Activated naive CD4-positive, alpha-beta T cell treated with anti-CD3 and anti-CD28 coated beads, Interleukin-2, amount 10 ng/mL, durations not matched to agents 7 days and 5 days (primary cell): Measurements from ENCODE around the gene NSMCE1.

Experiments used
- CTCF ChIA-PET: fragments of 350-600 bp; sonication (Branson Sonifier 250); formaldehyde crosslinking; loops from one replicate; lab custom pipeline; 2021; ENCODE audit warnings: antibody characterized with exemption; lab: Charles Lee
- DNase-seq: peaks from one replicate; pipeline ENCODE4 v3.0.0-alpha.2; 2020
- H3K27ac Mint-ChIP-seq: one replicate; pipeline ENCODE4 v1.8.0; 2021; ENCODE audit warnings: mild to moderate bottlenecking, moderate library complexity, mixed read lengths
- H3K27me3 Mint-ChIP-seq: one replicate; pipeline ENCODE4 v1.8.0; 2021; ENCODE audit warnings: mild to moderate bottlenecking, mixed read lengths
- H3K36me3 Mint-ChIP-seq: one replicate; pipeline ENCODE4 v1.8.0; 2021; ENCODE audit warnings: mixed read lengths
- H3K4me1 Mint-ChIP-seq: one replicate; pipeline ENCODE4 v1.8.0; 2021; ENCODE audit warnings: mixed read lengths
- H3K4me3 Mint-ChIP-seq: one replicate; pipeline ENCODE4 v1.8.0; 2021; ENCODE audit warnings: mild to moderate bottlenecking, moderate library complexity, mixed read lengths
- H3K9me3 Mint-ChIP-seq: one replicate; pipeline ENCODE4 v1.8.0; 2021; ENCODE audit warnings: mixed read lengths

Gene NSMCE1

GRCh38 chr16:27232061-27232900 lies 36.3 kb downstream of the NSMCE1 start:
- peak; percentile 54 for DNase-seq
- H3K9me3 Mint-ChIP-seq, result no peaks in the 10 kb centered on the region
- H3K4me3 Mint-ChIP-seq, result peak overlapping the region; percentile 56
- H3K27me3 Mint-ChIP-seq, result peaks cover under 1% of the 10 kb centered on the region
- CTCF ChIA-PET, result interaction anchor here (0.7 to 10.2 kb wide), 9 partner anchors 11 to 171 kb away, joined by 3 to 159 read pairs (median 8); partner anchors contain the start of gene KDM8
- H3K4me1 Mint-ChIP-seq, result peaks cover 91% of the 10 kb centered on the region
- H3K36me3 Mint-ChIP-seq, result peaks cover 56% of the 10 kb centered on the region
- peak overlapping the region; percentile 99 for H3K27ac Mint-ChIP-seq

- no peaks in the 10 kb centered on the region for H3K9me3 Mint-ChIP-seq
- H3K4me3 Mint-ChIP-seq, result peak overlapping the region; percentile 56
- DNase-seq, result no peak
- peaks cover 91% of the 10 kb centered on the region for H3K4me1 Mint-ChIP-seq
- peaks cover 58% of the 10 kb centered on the region for H3K36me3 Mint-ChIP-seq
- peaks cover 3% of the 10 kb centered on the region for H3K27me3 Mint-ChIP-seq
- H3K27ac Mint-ChIP-seq, result peak overlapping the region; percentile 99
- CTCF ChIA-PET, result interaction anchor here (0.8 to 10.2 kb wide), 9 partner anchors 12 to 172 kb away, joined by 3 to 159 read pairs (median 8); partner anchors contain the start of gene KDM8
Observed at GRCh38 chr16:27231692-27232060, 36.9 kb downstream of the NSMCE1 start.

- CTCF ChIA-PET, result interaction anchor here (0.6 to 10.2 kb wide), 10 partner anchors 9 to 139 kb away, joined by 3 to 159 read pairs (median 4); no protein-coding TSS in a partner anchor
- Mint-ChIP-seq H3K27me3 (peaks cover 3% of the 10 kb centered on the region), H3K27ac (peak overlapping the region; percentile 99), H3K9me3 (no peaks in the 10 kb centered on the region), H3K4me3 (peak overlapping the region; percentile 76), H3K36me3 (peaks cover 66% of the 10 kb centered on the region), H3K4me1 (peaks cover 91% of the 10 kb centered on the region)
- peak; percentile 89 for DNase-seq
Observed at GRCh38 chr16:27230562-27231001, 38.0 kb downstream of the NSMCE1 start.

DNA sequence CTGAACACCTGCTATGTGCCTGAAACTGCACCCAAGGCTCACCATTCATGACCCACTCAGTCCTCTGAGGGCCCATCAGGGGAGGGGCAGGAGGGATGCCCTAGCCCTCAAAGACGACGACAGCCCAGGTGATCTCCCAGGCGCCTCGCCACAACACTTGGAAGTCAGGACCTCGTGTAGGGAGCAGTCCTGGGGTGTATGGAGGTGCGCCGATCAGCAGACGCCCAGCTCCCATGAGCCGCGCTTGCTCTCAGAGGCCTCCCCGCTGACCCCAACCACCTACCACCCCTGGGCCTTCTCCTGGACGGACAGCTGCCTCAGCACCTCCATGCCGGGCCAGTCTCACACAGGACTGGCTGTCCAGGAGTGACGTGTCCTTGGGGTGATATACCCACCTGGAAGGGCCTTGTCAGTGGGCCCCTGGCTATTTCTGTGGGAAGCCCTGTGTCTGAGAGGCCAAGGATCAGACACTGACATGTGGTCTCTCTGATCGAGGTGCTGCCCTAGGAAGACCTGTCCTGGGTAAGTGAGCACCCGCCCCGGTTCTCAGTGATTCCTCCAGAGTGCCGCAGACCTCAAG lies 38.6 kb downstream of the NSMCE1 start:
- H3K27ac Mint-ChIP-seq, result peak overlapping the region; percentile 99
- H3K4me1 Mint-ChIP-seq, result peaks cover 88% of the 10 kb centered on the region
- DNase-seq, result no peak
- H3K9me3 Mint-ChIP-seq, result no peaks in the 10 kb centered on the region
- H3K4me3 Mint-ChIP-seq, result peak overlapping the region; percentile 76
- H3K36me3 Mint-ChIP-seq, result peaks cover 66% of the 10 kb centered on the region
- CTCF ChIA-PET, result interaction anchor here (0.6 to 10.2 kb wide), 8 partner anchors 8 to 140 kb away, joined by 3 to 159 read pairs (median 4); no protein-coding TSS in a partner anchor
- H3K27me3 Mint-ChIP-seq, result peaks cover 3% of the 10 kb centered on the region

- Mint-ChIP-seq H3K27me3 (peaks cover 3% of the 10 kb centered on the region), H3K9me3 (no peaks in the 10 kb centered on the region), H3K27ac (peak overlapping the region; percentile 49), H3K36me3 (peaks cover 62% of the 10 kb centered on the region), H3K4me3 (no peak overlapping the region), H3K4me1 (peaks cover 82% of the 10 kb centered on the region)
- CTCF ChIA-PET, result interaction anchor here (1.8 to 10.2 kb wide), 4 partner anchors 8 to 141 kb away, joined by 6 to 159 read pairs (median 116); no protein-coding TSS in a partner anchor
- DNase-seq, result no peak
Observed at GRCh38 chr16:27228621-27229501, 39.7 kb downstream of the NSMCE1 start.

GRCh38 chr16:27228045-27228444 lies 40.5 kb downstream of the NSMCE1 start:
- Mint-ChIP-seq H3K4me1 (peaks cover 76% of the 10 kb centered on the region), H3K27me3 (peaks cover 3% of the 10 kb centered on the region), H3K27ac (peak overlapping the region; percentile 33), H3K4me3 (no peak overlapping the region), H3K9me3 (no peaks in the 10 kb centered on the region), H3K36me3 (peaks cover 58% of the 10 kb centered on the region)
- DNase-seq, result no peak
- CTCF ChIA-PET, result interaction anchor here (8.8 kb wide), 1 partner anchor 49 kb away, joined by 111 read pairs; no protein-coding TSS in a partner anchor

DNA sequence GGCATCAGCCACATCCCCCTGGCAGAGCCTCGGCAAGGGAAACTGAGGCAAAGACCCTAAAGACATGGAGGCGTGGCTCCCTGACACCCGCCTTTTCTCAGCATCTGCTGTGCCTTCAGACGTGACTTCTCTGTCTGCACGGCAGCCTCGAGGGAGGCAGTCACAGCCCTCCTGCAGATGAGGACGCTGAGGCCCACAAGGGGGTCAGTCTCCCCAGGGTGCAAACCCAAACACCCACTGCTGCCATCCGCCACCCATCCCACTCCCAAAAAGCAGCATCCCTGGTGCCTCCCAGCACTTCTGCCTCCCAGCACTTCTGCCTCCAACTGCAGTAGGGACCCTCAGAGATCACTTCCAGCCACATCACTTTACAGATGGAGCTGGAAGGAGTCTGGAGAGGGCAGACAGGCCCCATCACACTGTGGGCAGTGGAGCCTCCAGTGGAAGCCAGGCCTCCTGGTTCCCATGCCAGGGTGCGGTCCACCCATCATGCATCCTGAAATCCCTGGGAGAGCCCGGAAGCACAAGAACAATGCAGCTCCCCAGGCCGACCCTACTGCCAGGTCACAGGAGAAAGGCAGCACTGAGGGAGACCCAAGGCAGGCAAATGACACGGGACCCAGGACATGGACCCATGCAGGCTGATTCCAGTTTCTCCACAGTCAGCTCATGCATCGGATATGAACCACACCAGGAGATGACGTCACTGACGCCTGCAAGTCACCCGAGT lies 41.4 kb downstream of the NSMCE1 start:
- no peak overlapping the region for H3K4me3 Mint-ChIP-seq
- peaks cover 3% of the 10 kb centered on the region for H3K27me3 Mint-ChIP-seq
- peaks cover 53% of the 10 kb centered on the region for H3K36me3 Mint-ChIP-seq
- H3K9me3 Mint-ChIP-seq, result no peaks in the 10 kb centered on the region
- H3K27ac Mint-ChIP-seq, result peak overlapping the region; percentile 42
- CTCF ChIA-PET, result interaction anchor here (8.8 kb wide), 1 partner anchor 48 kb away, joined by 111 read pairs; no protein-coding TSS in a partner anchor
- DNase-seq, result no peak
- H3K4me1 Mint-ChIP-seq, result peaks cover 67% of the 10 kb centered on the region

GRCh38 chr16:27226476-27226875 lies 42.1 kb downstream of the NSMCE1 start:
- peaks cover 60% of the 10 kb centered on the region for H3K4me1 Mint-ChIP-seq
- no peaks in the 10 kb centered on the region for H3K9me3 Mint-ChIP-seq
- CTCF ChIA-PET, result interaction anchor here (2.4 kb wide), 1 partner anchor 46 kb away, joined by 15 read pairs; no protein-coding TSS in a partner anchor
- no peak for DNase-seq
- no peak overlapping the region for H3K4me3 Mint-ChIP-seq
- H3K36me3 Mint-ChIP-seq, result peaks cover 50% of the 10 kb centered on the region
- peaks cover 3% of the 10 kb centered on the region for H3K27me3 Mint-ChIP-seq
- no peak overlapping the region for H3K27ac Mint-ChIP-seq

- H3K9me3 Mint-ChIP-seq, result no peaks in the 10 kb centered on the region
- peaks cover 3% of the 10 kb centered on the region for H3K27me3 Mint-ChIP-seq
- H3K27ac Mint-ChIP-seq, result peak overlapping the region; percentile 34
- peaks cover 48% of the 10 kb centered on the region for H3K36me3 Mint-ChIP-seq
- peaks cover 53% of the 10 kb centered on the region for H3K4me1 Mint-ChIP-seq
- CTCF ChIA-PET, result interaction anchor here (2.4 kb wide), 1 partner anchor 46 kb away, joined by 15 read pairs; no protein-coding TSS in a partner anchor
- DNase-seq, result no peak
- no peak overlapping the region for H3K4me3 Mint-ChIP-seq
Observed at GRCh38 chr16:27225536-27226360, 42.8 kb downstream of the NSMCE1 start.

DNA sequence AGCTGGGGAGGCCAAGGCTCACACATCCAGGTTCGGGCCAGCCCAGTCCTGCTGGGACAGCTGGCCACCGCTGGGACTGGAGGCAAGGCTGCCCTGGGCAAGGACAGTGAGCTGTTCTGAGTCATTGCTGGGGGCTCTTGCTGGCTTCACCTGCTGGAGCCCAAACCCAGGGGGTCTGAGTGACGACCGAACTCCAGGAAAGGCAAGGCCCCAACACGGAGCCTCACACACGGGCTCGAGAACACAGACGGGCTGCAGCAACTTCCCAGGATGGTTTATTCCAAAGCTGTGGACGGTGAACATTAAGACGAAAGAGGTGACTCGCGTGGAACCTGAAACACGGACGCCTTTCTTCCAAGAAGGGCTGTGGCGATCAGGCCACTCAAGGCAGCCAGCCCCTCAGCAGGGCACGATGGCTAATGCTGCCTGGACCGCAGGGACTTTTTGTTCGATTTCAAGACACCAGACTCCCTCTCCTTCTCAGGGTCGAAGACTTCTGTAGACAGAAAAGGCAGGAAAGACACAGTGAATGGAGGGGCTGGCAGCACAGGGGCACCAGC lies 43.8 kb downstream of the NSMCE1 start:
- peaks cover 3% of the 10 kb centered on the region for H3K27me3 Mint-ChIP-seq
- H3K9me3 Mint-ChIP-seq, result no peaks in the 10 kb centered on the region
- H3K36me3 Mint-ChIP-seq, result peaks cover 49% of the 10 kb centered on the region
- no peak overlapping the region for H3K4me3 Mint-ChIP-seq
- no peak overlapping the region for H3K27ac Mint-ChIP-seq
- CTCF ChIA-PET, result interaction anchor here (2.4 kb wide), 1 partner anchor 45 kb away, joined by 15 read pairs; no protein-coding TSS in a partner anchor
- peaks cover 44% of the 10 kb centered on the region for H3K4me1 Mint-ChIP-seq
- DNase-seq, result no peak

DNA sequence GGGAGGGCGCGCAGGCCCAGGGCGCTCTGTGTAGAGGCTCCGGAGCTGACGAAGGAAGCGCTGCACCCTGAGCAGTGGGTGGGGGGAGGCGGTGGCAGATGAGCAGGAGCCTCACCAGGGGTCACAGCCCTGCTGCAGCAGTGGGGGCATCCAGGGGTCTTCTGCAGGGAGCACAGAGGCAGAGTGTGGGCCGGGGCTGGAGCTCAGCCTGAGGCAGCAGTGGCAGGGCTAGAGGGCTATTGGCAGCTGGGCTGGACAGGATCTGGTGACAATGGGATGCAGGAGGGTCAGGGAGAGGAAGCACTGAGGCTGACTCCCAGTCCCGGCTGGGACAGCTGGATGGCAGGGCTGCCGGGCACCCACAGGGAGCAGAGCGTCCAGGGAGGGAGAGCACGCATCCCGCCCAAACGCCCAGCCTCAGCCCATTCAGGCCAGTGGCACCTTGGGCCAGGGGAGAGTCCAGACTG lies 44.3 kb downstream of the NSMCE1 start:
- H3K36me3 Mint-ChIP-seq, result peaks cover 47% of the 10 kb centered on the region
- H3K27ac Mint-ChIP-seq, result no peak overlapping the region
- no peak overlapping the region for H3K4me3 Mint-ChIP-seq
- no peak for DNase-seq
- no peaks in the 10 kb centered on the region for H3K9me3 Mint-ChIP-seq
- CTCF ChIA-PET, result interaction anchor here (2.4 kb wide), 1 partner anchor 44 kb away, joined by 15 read pairs; no protein-coding TSS in a partner anchor
- H3K27me3 Mint-ChIP-seq, result peaks cover 3% of the 10 kb centered on the region
- peaks cover 38% of the 10 kb centered on the region for H3K4me1 Mint-ChIP-seq

DNA sequence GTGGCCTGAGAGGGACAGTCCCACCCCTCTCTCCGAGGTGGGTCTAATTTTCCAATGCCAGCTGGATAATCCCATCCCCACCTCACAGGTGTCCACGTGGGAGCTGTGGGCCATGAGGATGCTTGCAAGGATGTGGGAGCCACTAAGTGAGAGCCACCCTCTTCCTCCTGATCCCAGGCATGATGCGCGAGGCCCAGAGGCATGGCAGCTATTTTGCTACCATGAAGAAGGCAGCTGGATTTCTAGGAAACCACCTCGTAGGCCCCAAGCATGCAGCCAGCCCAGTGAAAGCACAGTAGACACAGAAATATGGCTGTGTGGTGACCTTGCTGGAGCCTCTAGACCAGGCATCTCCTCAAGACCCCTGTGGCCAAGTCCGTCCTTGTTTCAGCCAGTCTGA lies 44.9 kb downstream of the NSMCE1 start:
- DNase-seq, result no peak
- H3K27ac Mint-ChIP-seq, result peak overlapping the region; percentile 34
- H3K36me3 Mint-ChIP-seq, result peaks cover 47% of the 10 kb centered on the region
- peaks cover 32% of the 10 kb centered on the region for H3K4me1 Mint-ChIP-seq
- H3K4me3 Mint-ChIP-seq, result no peak overlapping the region
- CTCF ChIA-PET, result interaction anchor here (1.4 to 1.6 kb wide), 2 partner anchors 43 to 44 kb away, joined by 4 read pairs; no protein-coding TSS in a partner anchor
- H3K9me3 Mint-ChIP-seq, result no peaks in the 10 kb centered on the region
- H3K27me3 Mint-ChIP-seq, result peaks cover 3% of the 10 kb centered on the region
